GM18526 (cell line): ENCODE results near the gene MPC1.

Source experiments
- POLR2A ChIP-seq: IDR thresholded peaks from 3 replicates; pipeline ENCODE4 v1.6.1; 2011; ENCODE audit not compliant: insufficient read length; ENCODE audit errors: extremely low read depth

MPC1 gene

GRCh38 chr6:166361077-166361429 lies 21.7 kb downstream of the MPC1 start:
- TF ChIP-seq POLR2A, result no peak

GRCh38 chr6:166360243-166361076 lies 22.3 kb downstream of the MPC1 start:
- TF ChIP-seq POLR2A, result no peak

- no peak for TF ChIP-seq POLR2A
These were observed 27.2 kb downstream of the MPC1 start for GRCh38 chr6:166355552-166355951.

- no peak for TF ChIP-seq POLR2A
These were observed 27.8 kb downstream of the MPC1 start for GRCh38 chr6:166354965-166355364.

- TF ChIP-seq POLR2A, result no peak
These were observed 28.6 kb downstream of the MPC1 start for GRCh38 chr6:166354143-166354542.

- no peak for TF ChIP-seq POLR2A
These were observed 29.2 kb downstream of the MPC1 start for GRCh38 chr6:166353507-166353906.

GRCh38 chr6:166352923-166353322 lies 29.8 kb downstream of the MPC1 start:
- TF ChIP-seq POLR2A, result no peak

GRCh38 chr6:166351715-166352285 lies 30.9 kb downstream of the MPC1 start:
- TF ChIP-seq POLR2A, result peak; percentile 17

GRCh38 chr6:166348305-166348949 lies 34.3 kb downstream of the MPC1 start:
- no peak for TF ChIP-seq POLR2A

GRCh38 chr6:166346965-166347364 lies 35.8 kb downstream of the MPC1 start:
- TF ChIP-seq POLR2A, result no peak

GRCh38 chr6:166346449-166346848 lies 36.3 kb downstream of the MPC1 start:
- TF ChIP-seq POLR2A, result no peak

- TF ChIP-seq POLR2A, result no peak
These were observed 38.5 kb downstream of the MPC1 start for GRCh38 chr6:166344240-166344639.

GRCh38 chr6:166343150-166343487 lies 39.6 kb downstream of the MPC1 start:
- TF ChIP-seq POLR2A, result no peak

- peak; percentile 98 for TF ChIP-seq POLR2A
These were observed 40.2 kb downstream of the MPC1 start, which contains the start of gene SFT2D1 for GRCh38 chr6:166342349-166343149. TSS of gene SFT2D1 (minus strand) at chr6:166342545. CDS start at chr6:166342481, 64 bp downstream.

GRCh38 chr6:166341977-166342348 lies 40.8 kb downstream of the MPC1 start:
- TF ChIP-seq POLR2A, result no peak

- TF ChIP-seq POLR2A, result no peak
These were observed 41.3 kb downstream of the MPC1 start for GRCh38 chr6:166341464-166341863.

- TF ChIP-seq POLR2A, result no peak
These were observed 43.9 kb downstream of the MPC1 start for GRCh38 chr6:166338854-166339253.
